ENCODE results near the gene ELAVL1. TPM values are rescaled to one million over a fixed set of nuclear protein-coding genes. Genes with fewer than 3 reads are reported as not detected.

ELAVL1 gene
- total and polyA plus RNA-seq, 2 donors (not counting 1 experiment from before 2014, with no cell fraction given) = 21.8 to 63.5 TPM

DNA sequence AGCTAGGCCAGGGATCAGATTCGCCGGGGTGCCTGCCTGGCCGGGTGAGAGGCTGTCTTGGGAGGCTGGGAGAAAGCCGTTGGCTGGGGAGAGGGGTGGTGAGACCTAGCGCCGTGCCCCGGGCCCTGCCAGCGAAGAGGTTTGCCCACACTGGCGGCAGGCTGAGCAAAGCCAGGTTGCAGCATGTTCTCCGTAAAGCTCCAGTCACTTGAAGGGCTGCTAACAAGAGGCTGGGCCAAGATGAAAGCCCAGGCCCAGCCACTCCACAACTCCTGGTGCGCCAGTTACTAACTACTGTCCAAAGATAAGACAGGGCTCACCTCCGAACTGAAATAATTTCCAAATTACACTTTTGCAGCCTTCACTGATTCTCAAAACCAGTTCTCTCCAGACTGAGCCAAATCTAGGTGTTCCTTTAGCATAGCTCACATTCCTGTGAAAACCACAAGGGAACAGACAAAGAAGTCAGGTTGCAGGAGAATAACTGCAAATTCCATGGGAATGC lies 16.3 kb downstream of the ELAVL1 start:
- no peak overlapping the region for H3K4me3 Mint-ChIP-seq
- Histone ChIP-seq H2AFZ (ENCODE audit: insufficient read depth, low read depth, low read length, poor library complexity, severe bottlenecking) (no peak overlapping the region), H3K27ac (ENCODE audit: low read length in 2 of 2) (no peak overlapping the region), H3K9me3 (ENCODE audit: control extremely low read depth in 1 of 3, control insufficient read depth in 2 of 3, insufficient read depth in 1 of 3, low read length in 2 of 3) (no peaks in the 10 kb centered on the region), H3K9ac (ENCODE audit: low read length) (no peak overlapping the region), H3K4me3 (ENCODE audit: control extremely low read depth in 1 of 5, extremely low read depth in 1 of 5, insufficient read depth in 1 of 5, low read depth in 2 of 5, low read length in 4 of 5) (no peak overlapping the region), H3K36me3 (replicated peaks in 1 of 2; ENCODE audit: control extremely low read depth in 1 of 2, control insufficient read depth in 1 of 2, extremely low read depth in 1 of 2, insufficient read depth in 2 of 2, low read length in 1 of 2) (peaks cover 0 to 71% of the 10 kb centered on the region in 2 experiments), H3K4me2 (replicated peaks; ENCODE audit: low read depth, low read length, poor library complexity, severe bottlenecking) (no peak overlapping the region), H4K20me1 (ENCODE audit: control insufficient read depth, insufficient read depth, low read length, poor library complexity, severe bottlenecking) (peaks cover 91% of the 10 kb centered on the region), H3K4me1 (ENCODE audit: control insufficient read depth in 2 of 2, insufficient read depth in 2 of 2, low read length in 2 of 2) (peaks cover 0 to 2% of the 10 kb centered on the region in 2 donors), H3K79me2 (ENCODE audit: control insufficient read depth, insufficient read depth, low read length) (peaks cover 96% of the 10 kb centered on the region), H3K27me3 (replicated peaks in 1 of 4; ENCODE audit: control extremely low read depth in 1 of 4, control insufficient read depth in 3 of 4, insufficient read depth in 4 of 4, low read length in 3 of 4) (no peaks in the 10 kb centered on the region)
- TF ChIP-seq, protein P1, sequence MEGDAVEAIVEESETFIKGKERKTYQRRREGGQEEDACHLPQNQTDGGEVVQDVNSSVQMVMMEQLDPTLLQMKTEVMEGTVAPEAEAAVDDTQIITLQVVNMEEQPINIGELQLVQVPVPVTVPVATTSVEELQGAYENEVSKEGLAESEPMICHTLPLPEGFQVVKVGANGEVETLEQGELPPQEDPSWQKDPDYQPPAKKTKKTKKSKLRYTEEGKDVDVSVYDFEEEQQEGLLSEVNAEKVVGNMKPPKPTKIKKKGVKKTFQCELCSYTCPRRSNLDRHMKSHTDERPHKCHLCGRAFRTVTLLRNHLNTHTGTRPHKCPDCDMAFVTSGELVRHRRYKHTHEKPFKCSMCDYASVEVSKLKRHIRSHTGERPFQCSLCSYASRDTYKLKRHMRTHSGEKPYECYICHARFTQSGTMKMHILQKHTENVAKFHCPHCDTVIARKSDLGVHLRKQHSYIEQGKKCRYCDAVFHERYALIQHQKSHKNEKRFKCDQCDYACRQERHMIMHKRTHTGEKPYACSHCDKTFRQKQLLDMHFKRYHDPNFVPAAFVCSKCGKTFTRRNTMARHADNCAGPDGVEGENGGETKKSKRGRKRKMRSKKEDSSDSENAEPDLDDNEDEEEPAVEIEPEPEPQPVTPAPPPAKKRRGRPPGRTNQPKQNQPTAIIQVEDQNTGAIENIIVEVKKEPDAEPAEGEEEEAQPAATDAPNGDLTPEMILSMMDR (IDR thresholded peaks at IDR 0.05) = no peak
- no peak for TF ChIP-seq EZH2 (IDR thresholded peaks at IDR 0.05; ENCODE audit: borderline replicate concordance, insufficient read depth, low read depth, low read length, poor library complexity, severe bottlenecking)
- DNase-seq (no peak), ATAC-seq (ENCODE audit: low read depth) (no peak)
- peaks cover 13% of the 10 kb centered on the region for H3K4me1 Mint-ChIP-seq
- WGBS (ENCODE audit: insufficient coverage) = 97% methylated on average over 11 of the region's 12 CpGs
- CTCF ChIA-PET = interaction anchor here (1.8 kb wide), 1 partner anchor 12 kb away, joined by 6 read pairs; no protein-coding TSS in a partner anchor
- no peaks in the 10 kb centered on the region for H3K27me3 Mint-ChIP-seq
- intact Hi-C loops (cut with micrococcal nuclease) = no loop called here
- no peak overlapping the region for H3K27ac Mint-ChIP-seq
- no peaks in the 10 kb centered on the region for H3K9me3 Mint-ChIP-seq (ENCODE audit: insufficient read depth)
- POLR2A ChIA-PET = no interaction called here

DNA sequence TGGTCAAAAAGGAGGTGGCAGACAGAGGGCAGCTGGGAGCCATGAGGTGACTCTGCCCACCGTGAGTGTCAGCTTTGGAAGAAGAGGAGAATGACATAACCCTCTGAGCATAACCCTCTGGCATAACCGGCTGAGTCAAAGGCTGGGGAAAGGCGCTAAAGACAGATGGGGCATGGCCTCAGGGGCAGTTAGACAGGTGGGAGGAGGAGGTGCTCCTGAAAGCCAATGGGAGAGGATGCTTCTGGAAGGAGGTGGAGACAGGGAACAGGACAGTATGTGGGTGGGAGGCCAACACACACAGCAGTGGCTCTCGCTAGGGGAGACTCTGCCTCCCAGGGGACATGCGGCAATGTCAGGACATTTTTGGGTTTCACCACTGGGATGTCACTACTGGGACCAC lies 17.1 kb downstream of the ELAVL1 start:
- H3K4me1 Mint-ChIP-seq = peaks cover 5% of the 10 kb centered on the region
- H3K4me3 ChIP-seq (ENCODE audit: control extremely low read depth in 1 of 5, extremely low read depth in 1 of 5, insufficient read depth in 1 of 5, low read depth in 2 of 5, low read length in 4 of 5) = no peak overlapping the region
- H3K27ac ChIP-seq (ENCODE audit: low read length in 2 of 2) = no peak overlapping the region
- H3K9me3 ChIP-seq (ENCODE audit: control extremely low read depth in 1 of 3, control insufficient read depth in 2 of 3, insufficient read depth in 1 of 3, low read length in 2 of 3) = no peaks in the 10 kb centered on the region
- no peaks in the 10 kb centered on the region for H3K9me3 Mint-ChIP-seq (ENCODE audit: insufficient read depth)
- TF ChIP-seq EZH2 (IDR thresholded peaks at IDR 0.05; ENCODE audit: borderline replicate concordance, insufficient read depth, low read depth, low read length, poor library complexity, severe bottlenecking) = no peak
- TF ChIP-seq, protein P1 (IDR thresholded peaks at IDR 0.05) = no peak
- H3K4me1 ChIP-seq (ENCODE audit: control insufficient read depth in 2 of 2, insufficient read depth in 2 of 2, low read length in 2 of 2) = no peaks in the 10 kb centered on the region
- no peak overlapping the region for H3K27ac Mint-ChIP-seq
- no peaks in the 10 kb centered on the region for H3K27me3 ChIP-seq (replicated peaks in 1 of 4; ENCODE audit: control extremely low read depth in 1 of 4, control insufficient read depth in 3 of 4, insufficient read depth in 4 of 4, low read length in 3 of 4)
- peaks cover 0 to 78% of the 10 kb centered on the region in 2 experiments for H3K36me3 ChIP-seq (replicated peaks in 1 of 2; ENCODE audit: control extremely low read depth in 1 of 2, control insufficient read depth in 1 of 2, extremely low read depth in 1 of 2, insufficient read depth in 2 of 2, low read length in 1 of 2)
- H3K79me2 ChIP-seq (ENCODE audit: control insufficient read depth, insufficient read depth, low read length) = peaks cover 95% of the 10 kb centered on the region
- H3K4me3 Mint-ChIP-seq = no peak overlapping the region
- ChIA-PET POLR2A (no interaction called here), CTCF (interaction anchor here (1.8 kb wide), 1 partner anchor 12 kb away, joined by 6 read pairs; no protein-coding TSS in a partner anchor)
- H3K4me2 ChIP-seq (replicated peaks; ENCODE audit: low read depth, low read length, poor library complexity, severe bottlenecking) = no peak overlapping the region
- DNase-seq = no peak
- intact Hi-C loops (cut with micrococcal nuclease) = no loop called here
- ATAC-seq (ENCODE audit: low read depth) = no peak
- H4K20me1 ChIP-seq (ENCODE audit: control insufficient read depth, insufficient read depth, low read length, poor library complexity, severe bottlenecking) = peaks cover 91% of the 10 kb centered on the region
- 90% methylated on average over 5 of the region's 5 CpGs for WGBS (ENCODE audit: insufficient coverage)
- no peaks in the 10 kb centered on the region for H3K27me3 Mint-ChIP-seq
- H2AFZ ChIP-seq (ENCODE audit: insufficient read depth, low read depth, low read length, poor library complexity, severe bottlenecking) = no peak overlapping the region
- no peak overlapping the region for H3K9ac ChIP-seq (ENCODE audit: low read length)

Measured in B cell (primary cell).